GM12878 (cell line): ENCODE data around the gene DOCK2.

Experiments
- EP300 ChIP-seq, 2 experiments: fragments of 150-350 bp in 1 of 2; IDR thresholded peaks; 2 replicates each; pipeline ENCODE4 v1.6.1; 2011 to 2012; ENCODE audit warnings: low read depth in 2 of 2, low read length in 2 of 2, borderline replicate concordance in 1 of 2, improper control_type of control experiment in 1 of 2, inconsistent platforms in 1 of 2; ENCODE audit not compliant: control insufficient read depth in 1 of 2
- EZH2 ChIP-seq: IDR thresholded peaks from 2 replicates; pipeline ENCODE4 v1.6.1; 2012; ENCODE audit warnings: low read depth, mild to moderate bottlenecking, control low read depth, inconsistent platforms, low read length, borderline replicate concordance; ENCODE audit not compliant: control insufficient read depth
- HDAC2 ChIP-seq: fragments of 200-600 bp; sonication (generic); IDR thresholded peaks from 2 replicates; pipeline ENCODE4 v1.6.1; 2017
- NR2C2 ChIP-seq: IDR thresholded peaks from 2 replicates; pipeline ENCODE4 v1.6.1; 2011; ENCODE audit warnings: borderline replicate concordance, low read depth; ENCODE audit not compliant: control insufficient read depth, insufficient read length
- POLR2A ChIP-seq: IDR thresholded peaks from 2 replicates; pipeline ENCODE4 v1.6.1; 2011; ENCODE audit warnings: low read depth, mild to moderate bottlenecking, low read length
- RAD21 ChIP-seq: IDR thresholded peaks from 2 replicates; pipeline ENCODE4 v1.6.1; 2011; ENCODE audit warnings: mild to moderate bottlenecking, low read depth, low read length, moderate library complexity; ENCODE audit not compliant: insufficient read depth
- SIN3A ChIP-seq: IDR thresholded peaks from 2 replicates; pipeline ENCODE4 v1.6.1; 2012; ENCODE audit warnings: low read depth, low read length, improper control_type of control experiment
- TCF12 ChIP-seq: IDR thresholded peaks from 2 replicates; pipeline ENCODE4 v1.6.1; 2011; ENCODE audit warnings: low read depth, mild to moderate bottlenecking, low read length
- TF ChIP-seq, protein P1 (sequence below): IDR thresholded peaks from 2 replicates; pipeline ENCODE4 v1.6.1; 2012; ENCODE audit warnings: mild to moderate bottlenecking, low read depth, low read length
- TF ChIP-seq, protein P2 (sequence below), 3 experiments: IDR thresholded peaks in 2 of 3; conservative IDR thresholded peaks in 1 of 3; 2 replicates each; pipeline ENCODE4 v1.5.1; 2011; ENCODE audit warnings: low read depth in 3 of 3, low read length in 3 of 3, mild to moderate bottlenecking in 3 of 3, control low read depth in 2 of 3, moderate library complexity in 2 of 3, inconsistent platforms in 1 of 3, mixed read lengths in 1 of 3; ENCODE audit not compliant: control insufficient read depth in 2 of 3, insufficient read depth in 1 of 3; ENCODE audit errors: extremely low read depth in 1 of 3
- TF ChIP-seq, protein P3 (sequence below): IDR thresholded peaks from 2 replicates; pipeline ENCODE4 v1.6.1; 2011; ENCODE audit warnings: mild to moderate bottlenecking, low read depth, low read length, moderate library complexity; ENCODE audit not compliant: insufficient replicate concordance
- TF ChIP-seq, protein P4 (sequence below): IDR thresholded peaks from 2 replicates; pipeline ENCODE4 v1.6.1; 2012; ENCODE audit warnings: low read depth, low read length, improper control_type of control experiment
- TF ChIP-seq, protein P5 (sequence below): fragments of 450-650 bp; formaldehyde crosslinking; IDR thresholded peaks from 2 replicates; pipeline ENCODE4 v1.4.0; 2020; ENCODE audit warnings: mild to moderate bottlenecking, moderate library complexity

DNA sequence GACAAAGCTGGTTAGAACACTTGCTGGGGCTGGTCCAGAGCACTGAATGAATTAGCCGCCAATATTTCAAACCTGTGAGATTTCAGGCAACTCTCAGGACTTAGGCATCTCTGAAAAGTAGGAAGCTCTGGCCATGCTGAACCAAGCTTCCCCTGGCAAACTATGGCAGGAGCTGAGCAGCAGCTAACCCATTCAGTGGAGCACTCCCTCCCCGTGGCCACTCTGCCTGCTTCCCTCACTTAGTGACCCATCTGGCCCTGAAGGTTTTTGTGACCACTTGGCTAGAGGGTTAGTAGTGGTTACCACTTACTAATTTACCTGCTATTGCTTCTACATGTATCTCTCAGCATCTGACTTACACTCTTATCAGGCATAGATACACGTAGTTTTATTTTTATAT, 494.2 kb downstream of the DOCK2 start:
- TF ChIP-seq, protein P1, sequence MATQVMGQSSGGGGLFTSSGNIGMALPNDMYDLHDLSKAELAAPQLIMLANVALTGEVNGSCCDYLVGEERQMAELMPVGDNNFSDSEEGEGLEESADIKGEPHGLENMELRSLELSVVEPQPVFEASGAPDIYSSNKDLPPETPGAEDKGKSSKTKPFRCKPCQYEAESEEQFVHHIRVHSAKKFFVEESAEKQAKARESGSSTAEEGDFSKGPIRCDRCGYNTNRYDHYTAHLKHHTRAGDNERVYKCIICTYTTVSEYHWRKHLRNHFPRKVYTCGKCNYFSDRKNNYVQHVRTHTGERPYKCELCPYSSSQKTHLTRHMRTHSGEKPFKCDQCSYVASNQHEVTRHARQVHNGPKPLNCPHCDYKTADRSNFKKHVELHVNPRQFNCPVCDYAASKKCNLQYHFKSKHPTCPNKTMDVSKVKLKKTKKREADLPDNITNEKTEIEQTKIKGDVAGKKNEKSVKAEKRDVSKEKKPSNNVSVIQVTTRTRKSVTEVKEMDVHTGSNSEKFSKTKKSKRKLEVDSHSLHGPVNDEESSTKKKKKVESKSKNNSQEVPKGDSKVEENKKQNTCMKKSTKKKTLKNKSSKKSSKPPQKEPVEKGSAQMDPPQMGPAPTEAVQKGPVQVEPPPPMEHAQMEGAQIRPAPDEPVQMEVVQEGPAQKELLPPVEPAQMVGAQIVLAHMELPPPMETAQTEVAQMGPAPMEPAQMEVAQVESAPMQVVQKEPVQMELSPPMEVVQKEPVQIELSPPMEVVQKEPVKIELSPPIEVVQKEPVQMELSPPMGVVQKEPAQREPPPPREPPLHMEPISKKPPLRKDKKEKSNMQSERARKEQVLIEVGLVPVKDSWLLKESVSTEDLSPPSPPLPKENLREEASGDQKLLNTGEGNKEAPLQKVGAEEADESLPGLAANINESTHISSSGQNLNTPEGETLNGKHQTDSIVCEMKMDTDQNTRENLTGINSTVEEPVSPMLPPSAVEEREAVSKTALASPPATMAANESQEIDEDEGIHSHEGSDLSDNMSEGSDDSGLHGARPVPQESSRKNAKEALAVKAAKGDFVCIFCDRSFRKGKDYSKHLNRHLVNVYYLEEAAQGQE, result no peak
- TF ChIP-seq, protein P2, sequence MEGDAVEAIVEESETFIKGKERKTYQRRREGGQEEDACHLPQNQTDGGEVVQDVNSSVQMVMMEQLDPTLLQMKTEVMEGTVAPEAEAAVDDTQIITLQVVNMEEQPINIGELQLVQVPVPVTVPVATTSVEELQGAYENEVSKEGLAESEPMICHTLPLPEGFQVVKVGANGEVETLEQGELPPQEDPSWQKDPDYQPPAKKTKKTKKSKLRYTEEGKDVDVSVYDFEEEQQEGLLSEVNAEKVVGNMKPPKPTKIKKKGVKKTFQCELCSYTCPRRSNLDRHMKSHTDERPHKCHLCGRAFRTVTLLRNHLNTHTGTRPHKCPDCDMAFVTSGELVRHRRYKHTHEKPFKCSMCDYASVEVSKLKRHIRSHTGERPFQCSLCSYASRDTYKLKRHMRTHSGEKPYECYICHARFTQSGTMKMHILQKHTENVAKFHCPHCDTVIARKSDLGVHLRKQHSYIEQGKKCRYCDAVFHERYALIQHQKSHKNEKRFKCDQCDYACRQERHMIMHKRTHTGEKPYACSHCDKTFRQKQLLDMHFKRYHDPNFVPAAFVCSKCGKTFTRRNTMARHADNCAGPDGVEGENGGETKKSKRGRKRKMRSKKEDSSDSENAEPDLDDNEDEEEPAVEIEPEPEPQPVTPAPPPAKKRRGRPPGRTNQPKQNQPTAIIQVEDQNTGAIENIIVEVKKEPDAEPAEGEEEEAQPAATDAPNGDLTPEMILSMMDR (IDR thresholded peaks at IDR 0.05 in 2 of 3, conservative IDR thresholded peaks at IDR 0.05 in 1 of 3; ENCODE audit: control insufficient read depth in 2 of 3, extremely low read depth in 1 of 3, insufficient read depth in 1 of 3, low read depth in 3 of 3, low read length in 3 of 3), result no peak
- TF ChIP-seq HDAC2 (no peak), EZH2 (no peak), SIN3A (no peak), POLR2A (no peak), RAD21 (no peak), TCF12 (no peak), EP300 (IDR thresholded peaks at IDR 0.05; ENCODE audit: borderline replicate concordance in 1 of 2, control insufficient read depth in 1 of 2, low read depth in 2 of 2, low read length in 2 of 2) (no peak), NR2C2 (no peak)
- TF ChIP-seq, protein P3, sequence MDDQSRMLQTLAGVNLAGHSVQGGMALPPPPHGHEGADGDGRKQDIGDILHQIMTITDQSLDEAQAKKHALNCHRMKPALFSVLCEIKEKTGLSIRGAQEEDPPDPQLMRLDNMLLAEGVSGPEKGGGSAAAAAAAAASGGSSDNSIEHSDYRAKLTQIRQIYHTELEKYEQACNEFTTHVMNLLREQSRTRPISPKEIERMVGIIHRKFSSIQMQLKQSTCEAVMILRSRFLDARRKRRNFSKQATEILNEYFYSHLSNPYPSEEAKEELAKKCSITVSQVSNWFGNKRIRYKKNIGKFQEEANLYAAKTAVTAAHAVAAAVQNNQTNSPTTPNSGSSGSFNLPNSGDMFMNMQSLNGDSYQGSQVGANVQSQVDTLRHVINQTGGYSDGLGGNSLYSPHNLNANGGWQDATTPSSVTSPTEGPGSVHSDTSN, result no peak
- TF ChIP-seq, protein P4, sequence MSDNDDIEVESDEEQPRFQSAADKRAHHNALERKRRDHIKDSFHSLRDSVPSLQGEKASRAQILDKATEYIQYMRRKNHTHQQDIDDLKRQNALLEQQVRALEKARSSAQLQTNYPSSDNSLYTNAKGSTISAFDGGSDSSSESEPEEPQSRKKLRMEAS, result no peak
- TF ChIP-seq, protein P5, sequence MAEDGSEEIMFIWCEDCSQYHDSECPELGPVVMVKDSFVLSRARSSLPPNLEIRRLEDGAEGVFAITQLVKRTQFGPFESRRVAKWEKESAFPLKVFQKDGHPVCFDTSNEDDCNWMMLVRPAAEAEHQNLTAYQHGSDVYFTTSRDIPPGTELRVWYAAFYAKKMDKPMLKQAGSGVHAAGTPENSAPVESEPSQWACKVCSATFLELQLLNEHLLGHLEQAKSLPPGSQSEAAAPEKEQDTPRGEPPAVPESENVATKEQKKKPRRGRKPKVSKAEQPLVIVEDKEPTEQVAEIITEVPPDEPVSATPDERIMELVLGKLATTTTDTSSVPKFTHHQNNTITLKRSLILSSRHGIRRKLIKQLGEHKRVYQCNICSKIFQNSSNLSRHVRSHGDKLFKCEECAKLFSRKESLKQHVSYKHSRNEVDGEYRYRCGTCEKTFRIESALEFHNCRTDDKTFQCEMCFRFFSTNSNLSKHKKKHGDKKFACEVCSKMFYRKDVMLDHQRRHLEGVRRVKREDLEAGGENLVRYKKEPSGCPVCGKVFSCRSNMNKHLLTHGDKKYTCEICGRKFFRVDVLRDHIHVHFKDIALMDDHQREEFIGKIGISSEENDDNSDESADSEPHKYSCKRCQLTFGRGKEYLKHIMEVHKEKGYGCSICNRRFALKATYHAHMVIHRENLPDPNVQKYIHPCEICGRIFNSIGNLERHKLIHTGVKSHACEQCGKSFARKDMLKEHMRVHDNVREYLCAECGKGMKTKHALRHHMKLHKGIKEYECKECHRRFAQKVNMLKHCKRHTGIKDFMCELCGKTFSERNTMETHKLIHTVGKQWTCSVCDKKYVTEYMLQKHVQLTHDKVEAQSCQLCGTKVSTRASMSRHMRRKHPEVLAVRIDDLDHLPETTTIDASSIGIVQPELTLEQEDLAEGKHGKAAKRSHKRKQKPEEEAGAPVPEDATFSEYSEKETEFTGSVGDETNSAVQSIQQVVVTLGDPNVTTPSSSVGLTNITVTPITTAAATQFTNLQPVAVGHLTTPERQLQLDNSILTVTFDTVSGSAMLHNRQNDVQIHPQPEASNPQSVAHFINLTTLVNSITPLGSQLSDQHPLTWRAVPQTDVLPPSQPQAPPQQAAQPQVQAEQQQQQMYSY (CRISPR knock-in tag), result no peak
